ENCODE data around the gene PTPRJ.

- no peak for TF ChIP-seq CTCF (conservative IDR thresholded peaks at IDR 0.05; ENCODE audit: low read depth, low read length)
- TF ChIP-seq POLR2A (IDR thresholded peaks at IDR 0.05; ENCODE audit: low read depth, low read length) = no peak
- no peak for TF ChIP-seq RFX5 (IDR thresholded peaks at IDR 0.05; ENCODE audit: low read depth, low read length)
These were observed 36.9 kb downstream of the PTPRJ start for GRCh38 chr11:48017105-48017830.
